T-helper 17 cell (primary cell): ENCODE data around the gene PITRM1. TPM values are rescaled to one million over a fixed set of nuclear protein-coding genes. Genes with fewer than 3 reads are reported as not detected.
A peak's percentile ranks its signal among the peaks of the same experiment; 100 is the strongest.

Experiments
- ATAC-seq: fragments of 150-1000 bp; cut with Tn5 transposase; 2 replicates; pipeline ENCODE4 v1.10.0; 2021; ENCODE audit warnings: mild to moderate bottlenecking, moderate library complexity
- DNase-seq, 3 donors: peaks; one replicate each; pipeline versions ENCODE4 v3.0.0 to v3.0.0-alpha.2; 2020 to 2021
- H3K9me3 ChIP-seq: one replicate; pipeline ENCODE4 v1.7.0; 2013; ENCODE audit warnings: low read length, mild to moderate bottlenecking; ENCODE audit not compliant: control insufficient read depth, poor library complexity, severe bottlenecking
- H3K27ac Mint-ChIP-seq: one replicate; pipeline ENCODE4 v1.8.0; 2022; ENCODE audit warnings: mild to moderate bottlenecking, moderate library complexity, mixed read lengths
- H3K27me3 Mint-ChIP-seq: one replicate; pipeline ENCODE4 v1.8.0; 2022; ENCODE audit warnings: mixed read lengths
- H3K36me3 Mint-ChIP-seq: one replicate; pipeline ENCODE4 v1.8.0; 2022; ENCODE audit warnings: low read depth, mixed read lengths
- H3K4me1 Mint-ChIP-seq: one replicate; pipeline ENCODE4 v1.8.0; 2022; ENCODE audit warnings: mild to moderate bottlenecking, mixed read lengths
- H3K4me3 Mint-ChIP-seq: one replicate; pipeline ENCODE4 v1.8.0; 2022; ENCODE audit warnings: mild to moderate bottlenecking, moderate library complexity, mixed read lengths
- total RNA-seq, 4 donors: library from RNA in 2 of 4; stranded (reverse) in 2 of 4; gene quantifications; one replicate each; pipeline ENCODE4 v1.2.3 and lab custom pipeline; 2022 to 2026

PITRM1 gene
- total RNA-seq, 2 donors from 2014 or later = 61.3 to 79.1 TPM

DNA sequence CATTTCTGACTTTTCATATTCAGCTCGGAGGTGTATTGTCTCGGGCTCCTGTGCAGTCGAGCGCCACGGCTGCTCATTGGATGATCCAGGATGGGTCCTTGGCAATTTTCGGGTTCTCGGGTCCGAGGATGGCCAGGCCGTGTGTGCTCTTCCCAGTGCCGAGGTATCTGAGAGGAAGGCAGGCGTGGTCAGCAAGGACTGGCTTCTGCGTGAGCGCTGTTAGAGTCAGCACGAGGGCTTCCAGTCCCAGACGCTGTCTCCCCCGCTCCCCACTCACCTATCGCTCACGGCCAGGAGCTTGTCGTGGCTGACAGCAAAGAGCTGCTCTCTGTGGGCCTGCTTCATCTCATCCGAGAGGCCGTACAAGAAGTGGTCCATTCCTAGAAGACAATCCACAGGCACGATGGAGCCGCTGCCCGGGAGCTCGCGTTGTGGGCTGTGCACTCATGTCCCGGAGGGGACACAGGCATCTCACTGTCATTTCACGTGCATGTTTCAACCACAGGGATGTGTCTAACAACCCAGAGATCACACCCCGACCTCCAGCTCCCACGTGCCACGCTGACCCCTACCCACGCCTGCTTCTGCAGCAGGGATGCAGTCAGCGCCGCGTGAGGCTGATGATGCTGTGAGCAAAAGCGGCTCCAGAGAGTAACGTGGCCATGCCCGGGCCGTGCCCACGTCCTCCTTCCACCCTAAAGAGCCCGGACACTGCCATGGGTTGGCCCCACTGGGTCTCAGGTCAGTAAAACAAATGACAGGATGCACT lies 34.4 kb downstream of the PITRM1 start:
- Mint-ChIP-seq H3K4me3 (no peak overlapping the region), H3K27ac (no peak overlapping the region), H3K36me3 (peaks cover 7% of the 10 kb centered on the region), H3K27me3 (no peaks in the 10 kb centered on the region), H3K4me1 (peaks cover 2% of the 10 kb centered on the region)
- DNase-seq = no peak
- ATAC-seq = no peak
- H3K9me3 ChIP-seq = no peaks in the 10 kb centered on the region

DNA sequence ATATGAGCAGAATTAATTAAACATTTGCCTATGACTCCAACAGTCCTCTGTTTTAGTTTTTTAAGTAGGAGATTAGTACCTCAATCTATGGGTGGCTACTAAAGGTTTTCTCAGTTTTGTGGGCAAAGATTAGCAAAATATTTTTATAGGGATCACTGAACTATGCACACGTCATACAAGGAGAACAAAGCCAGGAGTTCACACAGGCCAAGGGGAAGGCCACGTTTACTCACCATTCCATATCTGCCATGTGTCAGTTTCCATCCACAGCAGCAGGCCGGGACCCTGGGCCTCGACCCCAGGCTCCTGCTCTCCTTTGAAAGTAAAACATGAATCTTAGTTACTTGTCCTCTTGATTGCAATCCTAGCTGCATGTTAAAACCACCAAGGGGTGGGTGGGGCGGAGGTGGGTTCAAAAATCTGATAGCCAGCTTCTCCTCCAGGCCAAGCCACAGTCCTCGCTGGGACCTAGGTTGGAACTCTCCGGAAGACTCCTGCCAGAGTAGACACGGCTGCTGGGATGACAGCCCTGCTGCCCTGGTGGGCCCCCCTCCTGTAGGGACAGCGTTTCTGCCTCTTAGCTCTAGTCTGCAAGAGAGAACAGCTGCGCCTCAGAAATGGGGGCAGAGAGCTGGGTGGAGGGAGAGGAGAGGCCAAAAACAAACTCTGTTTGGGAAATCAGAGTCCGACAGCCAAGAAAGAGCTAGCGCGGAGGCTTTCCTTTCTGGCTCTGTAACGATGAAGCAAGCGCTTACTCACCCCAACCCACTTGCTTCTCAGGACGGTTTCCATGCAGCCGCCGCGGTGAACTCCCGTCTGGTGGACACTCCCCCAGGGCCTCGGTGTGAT lies 35.6 kb downstream of the PITRM1 start:
- DNase-seq (no peak), ATAC-seq (no peak)
- no peaks in the 10 kb centered on the region for H3K9me3 ChIP-seq
- no peaks in the 10 kb centered on the region for H3K4me1 Mint-ChIP-seq
- H3K27ac Mint-ChIP-seq = no peak overlapping the region
- no peak overlapping the region for H3K4me3 Mint-ChIP-seq
- H3K27me3 Mint-ChIP-seq = no peaks in the 10 kb centered on the region
- H3K36me3 Mint-ChIP-seq = peaks cover 2% of the 10 kb centered on the region

DNA sequence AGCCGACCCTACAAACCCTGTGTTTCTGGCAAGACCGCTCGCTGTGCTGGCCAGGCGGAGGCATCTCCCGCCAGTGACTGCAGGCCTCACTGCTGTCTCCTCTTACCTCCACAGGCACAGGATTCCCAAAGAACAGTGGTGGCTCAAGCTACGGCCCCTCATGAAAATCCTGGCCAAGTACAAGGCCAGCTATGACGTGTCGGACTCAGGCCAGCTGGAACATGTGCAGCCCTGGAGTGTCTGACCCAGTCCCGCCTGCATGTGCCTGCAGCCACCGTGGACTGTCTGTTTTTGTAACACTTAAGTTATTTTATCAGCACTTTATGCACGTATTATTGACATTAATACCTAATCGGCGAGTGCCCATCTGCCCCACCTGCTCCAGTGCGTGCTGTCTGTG lies 36.2 kb downstream of the PITRM1 start:
- Mint-ChIP-seq H3K4me1 (no peaks in the 10 kb centered on the region), H3K27ac (no peak overlapping the region), H3K4me3 (no peak overlapping the region), H3K27me3 (no peaks in the 10 kb centered on the region), H3K36me3 (peaks cover 2% of the 10 kb centered on the region)
- ATAC-seq (no peak), DNase-seq (no peak)
- no peaks in the 10 kb centered on the region for H3K9me3 ChIP-seq

DNA sequence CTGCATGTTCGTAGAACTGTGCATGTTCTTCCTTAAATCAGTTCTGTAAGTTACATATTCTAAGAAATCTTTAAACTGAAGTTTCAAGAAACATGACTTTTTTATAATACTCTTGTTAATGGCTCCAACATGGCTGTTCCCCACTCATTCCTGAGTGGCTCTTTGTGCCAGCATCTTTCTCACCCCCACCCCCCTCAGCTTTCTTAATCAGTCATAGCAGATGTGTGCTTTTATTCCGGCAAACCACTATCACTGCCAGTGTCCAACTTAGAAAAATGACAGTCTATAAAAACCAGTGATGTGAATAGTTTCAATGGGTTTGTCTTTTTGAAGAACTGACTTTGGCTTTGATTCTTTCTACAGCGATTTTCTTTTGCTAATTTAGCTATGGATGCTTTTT lies 37.6 kb downstream of the PITRM1 start:
- H3K36me3 Mint-ChIP-seq = peaks cover 2% of the 10 kb centered on the region
- DNase-seq (no peak), ATAC-seq (no peak)
- peak overlapping the region; percentile 32 for H3K27ac Mint-ChIP-seq
- no peaks in the 10 kb centered on the region for H3K9me3 ChIP-seq
- no peaks in the 10 kb centered on the region for H3K4me1 Mint-ChIP-seq
- no peak overlapping the region for H3K4me3 Mint-ChIP-seq
- H3K27me3 Mint-ChIP-seq = no peaks in the 10 kb centered on the region

DNA sequence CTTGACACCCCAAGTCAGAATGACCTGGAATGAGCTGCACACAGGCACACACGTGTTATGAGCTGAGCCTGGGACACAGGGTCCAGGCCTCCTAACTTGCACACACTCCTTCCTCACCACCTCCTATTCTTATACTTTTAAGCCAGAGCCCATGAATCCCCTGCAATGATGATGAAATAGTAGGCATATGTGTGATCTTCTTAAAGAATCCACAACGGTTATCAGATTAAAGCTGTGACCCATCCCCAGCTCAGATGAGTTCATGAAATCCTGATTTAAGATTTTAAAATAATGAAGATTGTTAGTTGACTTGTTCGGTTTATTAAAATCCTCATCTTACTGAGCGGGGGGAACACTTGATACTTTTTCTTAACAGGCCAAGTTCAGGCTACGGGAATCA lies 38.6 kb downstream of the PITRM1 start:
- H3K36me3 Mint-ChIP-seq = peaks cover under 1% of the 10 kb centered on the region
- no peak for ATAC-seq
- H3K4me3 Mint-ChIP-seq = no peak overlapping the region
- no peaks in the 10 kb centered on the region for H3K9me3 ChIP-seq
- no peaks in the 10 kb centered on the region for H3K27me3 Mint-ChIP-seq
- H3K27ac Mint-ChIP-seq = peak overlapping the region; percentile 32
- no peaks in the 10 kb centered on the region for H3K4me1 Mint-ChIP-seq
- no peak for DNase-seq

DNA sequence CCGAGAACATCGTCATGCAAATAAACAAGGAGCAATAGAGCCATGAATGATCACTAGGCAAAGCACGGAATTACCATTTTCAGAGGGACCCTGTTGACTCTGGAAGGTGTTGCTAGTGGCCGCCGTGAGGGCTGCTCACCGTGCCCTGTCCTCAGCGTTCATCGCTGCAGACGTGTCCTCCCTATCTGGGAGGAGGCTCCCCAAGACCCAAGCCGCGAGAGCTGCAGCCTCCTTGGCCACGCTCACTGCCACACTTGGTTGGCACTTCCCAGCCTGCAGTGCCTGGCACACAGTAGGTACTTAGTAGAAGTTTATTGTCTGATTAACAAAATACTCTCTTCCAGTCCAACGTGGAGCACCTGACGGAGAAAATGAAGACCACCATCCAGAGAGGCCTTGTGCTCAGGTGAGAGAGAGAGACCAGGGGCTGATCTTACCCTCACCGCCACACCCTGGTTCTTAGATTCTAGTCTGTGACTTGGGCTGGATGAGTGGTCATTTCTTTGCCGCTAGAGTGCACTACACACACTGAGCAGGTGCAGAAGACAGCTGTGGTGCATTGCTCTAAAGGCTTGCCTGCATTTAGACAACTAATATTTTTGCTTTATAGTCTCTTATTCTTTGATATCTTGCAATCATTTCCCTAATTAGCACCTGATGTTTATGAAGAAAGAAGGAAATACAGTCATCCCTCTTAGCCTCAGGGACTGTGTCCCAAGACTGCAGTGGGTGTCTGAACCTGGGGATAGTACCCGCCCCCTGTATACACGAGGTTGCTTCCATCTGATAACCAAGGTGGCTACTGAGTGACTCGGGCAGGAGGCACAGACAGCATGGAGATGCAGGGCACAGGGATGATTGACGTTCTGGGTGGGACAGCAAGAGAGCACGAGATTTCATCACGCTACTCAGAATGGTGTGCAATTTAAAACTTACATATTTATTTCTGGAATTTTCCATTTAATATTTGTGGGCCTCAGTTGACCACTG lies 40.3 kb downstream of the PITRM1 start:
- no peak for ATAC-seq
- Mint-ChIP-seq H3K27me3 (no peaks in the 10 kb centered on the region), H3K27ac (peak overlapping the region; percentile 45), H3K4me3 (no peak overlapping the region), H3K4me1 (no peaks in the 10 kb centered on the region), H3K36me3 (no peaks in the 10 kb centered on the region)
- no peak for DNase-seq
- H3K9me3 ChIP-seq = no peaks in the 10 kb centered on the region

DNA sequence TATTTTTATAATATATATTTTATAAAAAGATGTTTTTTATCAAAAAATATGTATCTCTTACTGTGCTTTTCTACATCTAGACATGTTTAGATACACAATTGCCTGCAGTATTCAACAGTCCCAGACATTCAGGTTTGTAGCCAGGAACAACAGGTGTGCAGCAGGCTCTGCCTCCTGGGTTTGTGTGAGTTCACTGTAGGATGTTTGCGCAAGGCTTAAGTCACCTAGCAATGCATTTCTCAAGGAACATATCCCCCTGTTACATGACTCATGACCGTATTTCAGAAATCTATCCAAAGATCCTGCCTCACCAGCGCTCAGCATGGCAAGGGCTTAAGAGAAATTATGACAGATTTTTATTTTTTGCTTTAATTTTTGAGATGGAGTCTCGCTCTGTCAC lies 41.5 kb downstream of the PITRM1 start:
- Mint-ChIP-seq H3K4me3 (no peak overlapping the region), H3K4me1 (no peaks in the 10 kb centered on the region), H3K36me3 (no peaks in the 10 kb centered on the region), H3K27me3 (no peaks in the 10 kb centered on the region), H3K27ac (no peak overlapping the region)
- ATAC-seq = no peak
- DNase-seq = no peak
- no peaks in the 10 kb centered on the region for H3K9me3 ChIP-seq

DNA sequence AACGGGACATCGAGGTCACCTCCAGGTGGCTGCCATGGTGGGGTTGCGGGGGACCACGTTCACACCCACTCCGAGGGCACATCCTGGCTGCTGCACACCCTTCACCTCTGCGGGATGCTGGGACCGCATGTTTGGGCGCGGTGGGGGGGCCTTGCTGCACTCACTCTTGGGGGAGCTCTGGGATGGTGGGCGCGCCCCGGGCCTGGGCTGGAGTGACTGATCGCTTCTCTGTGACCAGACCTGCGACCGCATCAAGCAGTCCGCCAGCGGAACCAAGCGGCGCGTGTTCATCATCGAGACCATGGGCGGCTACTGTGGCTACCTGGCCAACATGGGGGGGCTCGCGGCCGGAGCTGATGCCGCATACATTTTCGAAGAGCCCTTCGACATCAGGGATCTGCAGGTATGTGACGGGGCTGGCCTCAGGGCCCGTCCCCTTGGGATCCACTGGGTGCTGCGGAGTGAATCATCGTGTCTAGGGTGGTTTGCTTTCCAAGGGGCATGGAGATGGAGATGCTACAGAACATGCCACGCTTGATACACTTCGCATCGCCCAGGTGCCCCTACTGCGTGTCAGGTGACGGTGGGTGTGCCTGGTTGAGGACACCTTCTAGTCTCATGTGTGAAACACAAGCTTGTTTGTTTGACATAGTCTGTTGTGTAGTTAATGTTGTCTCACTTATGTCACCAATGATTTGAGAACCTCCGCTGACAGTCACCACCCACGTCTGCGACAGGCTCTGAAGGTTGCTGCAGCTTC lies 42.8 kb downstream of the PITRM1 start:
- no peak for DNase-seq
- Mint-ChIP-seq H3K27ac (no peak overlapping the region), H3K4me3 (no peak overlapping the region), H3K4me1 (no peaks in the 10 kb centered on the region), H3K27me3 (no peaks in the 10 kb centered on the region), H3K36me3 (no peaks in the 10 kb centered on the region)
- ATAC-seq = no peak
- no peaks in the 10 kb centered on the region for H3K9me3 ChIP-seq

DNA sequence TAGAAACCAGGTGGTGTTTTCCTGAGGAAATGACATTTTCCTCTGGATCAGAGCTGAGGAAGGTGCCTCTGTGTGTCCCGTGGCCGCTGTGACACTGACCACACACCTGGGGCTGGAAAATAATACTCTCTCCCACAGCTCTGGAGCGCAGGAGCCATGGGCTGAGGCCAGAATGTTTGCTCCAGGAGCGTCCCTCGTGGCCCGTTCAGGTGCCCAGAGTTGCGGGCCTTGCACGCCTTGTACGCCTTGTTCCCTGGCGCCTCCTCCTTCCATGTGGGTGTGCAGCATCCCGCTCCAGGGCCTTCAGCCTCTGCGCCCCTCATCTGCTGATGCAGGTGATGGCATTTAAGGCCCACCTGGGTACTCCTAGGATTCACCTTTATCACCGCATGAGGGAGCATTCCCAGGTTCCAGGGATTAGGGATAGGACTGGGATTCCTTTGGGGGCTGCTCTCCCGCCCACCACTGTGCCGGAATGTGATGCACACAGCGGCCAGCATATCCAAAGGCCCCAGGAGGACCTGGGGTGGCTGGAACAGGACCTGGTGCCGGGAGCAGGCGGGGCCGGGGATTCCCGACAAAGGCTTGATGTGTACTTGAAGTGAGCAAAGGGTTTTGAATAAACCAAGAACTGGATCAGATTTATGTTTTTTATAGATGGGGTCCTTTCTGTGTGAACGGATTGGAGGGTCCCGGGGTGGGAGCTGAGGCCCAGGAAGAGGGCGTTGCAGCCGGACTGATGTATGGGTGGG lies 44.0 kb downstream of the PITRM1 start:
- no peaks in the 10 kb centered on the region for H3K27me3 Mint-ChIP-seq
- H3K27ac Mint-ChIP-seq = no peak overlapping the region
- no peaks in the 10 kb centered on the region for H3K36me3 Mint-ChIP-seq
- H3K9me3 ChIP-seq = no peaks in the 10 kb centered on the region
- H3K4me3 Mint-ChIP-seq = no peak overlapping the region
- ATAC-seq = no peak
- DNase-seq = no peak
- H3K4me1 Mint-ChIP-seq = no peaks in the 10 kb centered on the region

DNA sequence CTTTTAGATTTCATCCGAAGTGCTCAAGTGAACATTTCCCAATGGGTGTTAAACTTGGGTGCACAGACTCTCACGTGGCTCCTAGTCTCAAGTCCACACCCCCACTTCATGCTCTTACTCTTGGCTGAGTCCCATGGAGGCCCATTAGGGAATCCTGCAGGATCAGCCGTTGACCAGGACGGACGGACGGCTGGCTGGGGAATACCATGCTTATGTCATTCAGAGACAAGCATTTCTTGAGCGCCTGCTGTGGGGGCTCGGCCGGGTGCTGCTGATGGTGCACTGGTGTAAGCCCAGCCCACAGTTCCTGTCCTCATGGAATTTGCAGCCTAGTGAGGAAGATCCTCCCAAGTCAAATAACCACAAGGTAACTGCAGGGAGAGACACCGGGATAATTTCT lies 44.7 kb downstream of the PITRM1 start:
- H3K4me3 Mint-ChIP-seq = no peak overlapping the region
- no peaks in the 10 kb centered on the region for H3K9me3 ChIP-seq
- ATAC-seq (no peak), DNase-seq (no peak)
- no peaks in the 10 kb centered on the region for H3K36me3 Mint-ChIP-seq
- H3K27ac Mint-ChIP-seq = no peak overlapping the region
- H3K27me3 Mint-ChIP-seq = no peaks in the 10 kb centered on the region
- no peaks in the 10 kb centered on the region for H3K4me1 Mint-ChIP-seq

DNA sequence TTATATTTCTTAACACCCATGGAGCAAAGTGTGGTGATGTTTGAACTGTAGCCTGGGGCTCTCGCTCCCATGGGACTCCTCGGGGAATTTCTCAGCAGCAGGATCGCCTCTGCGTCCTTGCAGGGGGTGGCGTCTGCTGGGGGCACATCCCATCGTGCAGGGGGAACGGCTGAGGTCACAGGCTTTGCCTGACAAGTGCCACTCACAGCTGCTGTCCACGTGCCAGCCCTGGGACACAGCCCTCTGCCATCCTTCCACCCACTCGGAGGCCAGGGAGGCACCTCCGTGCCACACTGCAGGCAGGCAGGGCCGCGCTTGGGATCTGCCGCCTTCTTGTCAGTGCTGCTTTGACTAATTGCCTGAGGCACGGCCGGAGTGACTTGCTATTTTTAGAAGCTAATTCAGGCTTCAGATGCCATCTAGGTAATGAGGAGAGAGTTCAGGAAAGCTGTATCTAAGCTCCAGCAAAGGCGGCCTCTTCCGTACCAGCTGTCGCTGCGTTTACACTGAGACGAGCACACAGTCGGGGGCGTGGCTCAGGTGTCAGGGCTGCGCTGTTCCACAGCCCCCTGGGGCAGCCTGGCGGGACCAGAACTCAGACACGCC lies 45.7 kb downstream of the PITRM1 start:
- Mint-ChIP-seq H3K4me3 (no peak overlapping the region), H3K36me3 (no peaks in the 10 kb centered on the region), H3K27me3 (no peaks in the 10 kb centered on the region), H3K27ac (no peak overlapping the region), H3K4me1 (no peaks in the 10 kb centered on the region)
- DNase-seq = no peak
- H3K9me3 ChIP-seq = no peaks in the 10 kb centered on the region
- ATAC-seq = no peak

DNA sequence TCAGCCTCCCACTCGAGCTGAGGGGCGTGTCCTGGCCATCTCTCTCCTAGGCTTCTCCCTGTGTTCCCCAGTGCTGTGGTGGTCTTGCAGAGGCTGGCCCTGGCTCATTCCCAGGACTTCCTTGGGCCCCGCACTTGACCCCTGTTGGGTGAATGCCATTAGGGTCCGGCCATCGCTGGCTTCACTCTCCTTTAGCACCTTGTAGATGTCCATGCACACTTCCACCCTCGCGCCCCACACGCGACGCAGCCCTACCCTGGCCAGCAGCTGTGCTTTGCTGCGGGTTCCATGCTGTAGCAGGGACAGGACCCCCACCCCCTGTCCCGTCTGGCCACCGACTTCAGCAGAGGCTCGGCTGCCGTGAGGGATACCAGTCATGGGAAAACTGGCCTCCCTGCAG lies 46.3 kb downstream of the PITRM1 start:
- DNase-seq = no peak
- Mint-ChIP-seq H3K4me3 (no peak overlapping the region), H3K4me1 (no peaks in the 10 kb centered on the region), H3K27me3 (no peaks in the 10 kb centered on the region), H3K27ac (no peak overlapping the region), H3K36me3 (no peaks in the 10 kb centered on the region)
- H3K9me3 ChIP-seq = no peaks in the 10 kb centered on the region
- no peak for ATAC-seq
